Right lobe of liver (tissue), 6 donors: ENCODE data around the gene COL25A1. TPM values are rescaled to one million over a fixed set of nuclear protein-coding genes. Genes with fewer than 3 reads are reported as not detected.
A peak's percentile ranks its signal among the peaks of the same experiment; 100 is the strongest.

Experiments used
- ATAC-seq, 4 donors: fragments of 200-7000 bp; cut with Tn5 transposase; one replicate each; pipeline ENCODE4 v1.9.1; 2020; ENCODE audit warnings: mild to moderate bottlenecking in 4 of 4, moderate library complexity in 4 of 4
- DNase-seq, 3 donors: peaks; one replicate each; pipeline ENCODE4 v3.0.0-alpha.2; 2020
- H3K27ac ChIP-seq, 3 donors: fragments of 200-600 bp; one replicate each; pipeline ENCODE4 v1.8.0; 2022
- H3K27me3 ChIP-seq, 2 donors: fragments of 200-600 bp; one replicate each; pipeline ENCODE4 v1.8.0; 2022
- H3K36me3 ChIP-seq, 4 donors: fragments of 200-600 bp; sonication (generic) in 1 of 4; one replicate each; pipeline versions ENCODE4 v1.5.1 to v1.8.0; 2017 to 2022; ENCODE audit warnings: control low read depth in 1 of 4
- H3K4me1 ChIP-seq, 4 donors: fragments of 200-600 bp; sonication (generic) in 1 of 4; one replicate each; pipeline versions ENCODE4 v1.5.1 to v1.8.0; 2017 to 2022; ENCODE audit warnings: control low read depth in 1 of 4
- H3K4me3 ChIP-seq, 3 donors: fragments of 200-600 bp; one replicate each; pipeline ENCODE4 v1.8.0; 2022
- H3K9me3 ChIP-seq, 4 donors: fragments of 200-600 bp; sonication (generic) in 1 of 4; one replicate each; pipeline versions ENCODE4 v1.5.1 to v1.8.0; 2017 to 2022; ENCODE audit warnings: control low read depth in 1 of 4
- POLR2A ChIP-seq: fragments of 450-650 bp; IDR thresholded peaks from one replicate; pipeline ENCODE4 v1.6.1; 2017; ENCODE audit warnings: antibody characterized with exemption, mild to moderate bottlenecking
- WGBS: methylation state at CpG from one replicate; pipeline ENCODE4 v1.1.6; 2018; ENCODE audit warnings: low coverage, low lambda C conversion rate; ENCODE audit not compliant: insufficient coverage; ENCODE audit errors: missing lambda C conversion rate; 5-methylcytosine and 5-hydroxymethylcytosine counted together
- intact Hi-C, 2 donors: fragments of 100-400 bp; cut with DNase I; formaldehyde crosslinking; loops; one replicate each; pipeline versions ENCODE4 v1.11.2 to v1.14.1; 2022
- total RNA-seq, 6 experiments: library from RNA; depleted of rRNA in 2 of 6; stranded (reverse); fragments of >200 nt in 2 of 6; fragmentation: NEBNext Ultra II Directional in 3 of 6; extraction: Animal tissue kit (Norgen Biotek cat#: 25700) in 3 of 6; gene quantifications; one replicate each; pipeline versions ENCODE4 v1.1.0 to v1.2.4, GENCODE V29; 2016 to 2023
- TF ChIP-seq, protein P1 (sequence below), 4 donors: fragments of 200-600 bp in 3 of 4; fragments of 450-650 bp in 1 of 4; IDR thresholded peaks; one replicate each; pipeline versions ENCODE4 v1.5.1 to v1.8.0; 2016 to 2022; ENCODE audit warnings: antibody characterized with exemption in 4 of 4, mild to moderate bottlenecking in 2 of 4
- donor health status: DM: no; HTN: yes; CAD: no.
- donor health status: DM: no; HTN: no; CAD: no.
- donor health status: DM: no; HTN: no; CAD: no.
- donor health status: DM: no; HTN: yes; CAD: no.
- donor health status: DM: no; HTN: yes; CAD: no.

COL25A1 gene
- total RNA-seq, 6 experiments from 2014 or later, result 0.06 to 4.8 (median 1.3) TPM

DNA sequence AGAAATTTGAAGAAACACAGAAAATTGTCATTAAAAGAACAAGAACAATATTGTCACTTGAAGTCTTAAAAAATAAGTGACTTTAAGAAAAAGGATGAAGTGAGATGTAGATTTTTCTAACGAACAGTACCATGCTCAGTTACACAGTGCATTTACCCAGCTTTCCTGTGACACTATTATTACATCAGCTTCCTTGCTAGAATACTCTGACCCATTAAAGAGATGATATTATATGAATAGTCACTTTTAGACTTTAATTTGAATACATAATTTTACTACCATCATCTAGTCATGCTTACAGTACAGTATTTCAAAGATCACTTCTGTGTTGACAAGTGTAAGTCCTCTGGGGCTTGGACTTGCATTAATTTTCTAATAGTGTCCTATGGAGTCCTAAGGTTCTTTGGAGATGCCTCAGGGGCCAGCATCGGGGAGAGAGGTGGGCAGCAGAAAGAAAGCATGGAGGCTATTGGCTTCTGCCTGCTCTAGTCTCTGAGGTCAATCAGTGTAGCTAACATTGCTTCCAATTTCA is 10.7 kb downstream of the COL25A1 start:
- ATAC-seq (no peak), DNase-seq (no peak)
- intact Hi-C loops, result no loop called here
- WGBS, result 80% methylated on average over 2 of the region's 2 CpGs
- H3K4me3 ChIP-seq, result no peak overlapping the region
- H3K36me3 ChIP-seq, result no peaks in the 10 kb centered on the region
- H3K9me3 ChIP-seq, result no peaks in the 10 kb centered on the region
- TF ChIP-seq, protein P1, sequence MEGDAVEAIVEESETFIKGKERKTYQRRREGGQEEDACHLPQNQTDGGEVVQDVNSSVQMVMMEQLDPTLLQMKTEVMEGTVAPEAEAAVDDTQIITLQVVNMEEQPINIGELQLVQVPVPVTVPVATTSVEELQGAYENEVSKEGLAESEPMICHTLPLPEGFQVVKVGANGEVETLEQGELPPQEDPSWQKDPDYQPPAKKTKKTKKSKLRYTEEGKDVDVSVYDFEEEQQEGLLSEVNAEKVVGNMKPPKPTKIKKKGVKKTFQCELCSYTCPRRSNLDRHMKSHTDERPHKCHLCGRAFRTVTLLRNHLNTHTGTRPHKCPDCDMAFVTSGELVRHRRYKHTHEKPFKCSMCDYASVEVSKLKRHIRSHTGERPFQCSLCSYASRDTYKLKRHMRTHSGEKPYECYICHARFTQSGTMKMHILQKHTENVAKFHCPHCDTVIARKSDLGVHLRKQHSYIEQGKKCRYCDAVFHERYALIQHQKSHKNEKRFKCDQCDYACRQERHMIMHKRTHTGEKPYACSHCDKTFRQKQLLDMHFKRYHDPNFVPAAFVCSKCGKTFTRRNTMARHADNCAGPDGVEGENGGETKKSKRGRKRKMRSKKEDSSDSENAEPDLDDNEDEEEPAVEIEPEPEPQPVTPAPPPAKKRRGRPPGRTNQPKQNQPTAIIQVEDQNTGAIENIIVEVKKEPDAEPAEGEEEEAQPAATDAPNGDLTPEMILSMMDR (IDR thresholded peaks at IDR 0.05), result no peak
- TF ChIP-seq POLR2A, result no peak
- no peak overlapping the region for H3K27ac ChIP-seq
- H3K27me3 ChIP-seq, result no peaks in the 10 kb centered on the region
- no peaks in the 10 kb centered on the region for H3K4me1 ChIP-seq

- no peaks in the 10 kb centered on the region for H3K27me3 ChIP-seq
- 63% methylated on average over 3 of the region's 3 CpGs for WGBS
- no peaks in the 10 kb centered on the region for H3K9me3 ChIP-seq
- no peak for DNase-seq
- H3K36me3 ChIP-seq, result no peaks in the 10 kb centered on the region
- no peak for TF ChIP-seq POLR2A
- TF ChIP-seq, protein P1 (IDR thresholded peaks at IDR 0.05), result no peak
- no peak overlapping the region for H3K27ac ChIP-seq
- no peak for ATAC-seq
- no peak overlapping the region for H3K4me3 ChIP-seq
- no peaks in the 10 kb centered on the region for H3K4me1 ChIP-seq
- intact Hi-C loops, result no loop called here
Measured at GRCh38 chr4:109290918-109291317, 11.5 kb downstream of the COL25A1 start.

- 39% methylated on average over 3 of the region's 3 CpGs for WGBS
- Histone ChIP-seq H3K4me3 (no peak overlapping the region), H3K27me3 (no peaks in the 10 kb centered on the region), H3K9me3 (no peaks in the 10 kb centered on the region), H3K4me1 (no peaks in the 10 kb centered on the region), H3K27ac (no peak overlapping the region), H3K36me3 (no peaks in the 10 kb centered on the region)
- intact Hi-C loops, result no loop called here
- TF ChIP-seq, protein P1 (IDR thresholded peaks at IDR 0.05), result no peak
- no peak for TF ChIP-seq POLR2A
- DNase-seq (no peak), ATAC-seq (peak in 1 of 4 donors; percentile 44)
Measured at GRCh38 chr4:109278594-109279031, 23.8 kb downstream of the COL25A1 start.

DNA sequence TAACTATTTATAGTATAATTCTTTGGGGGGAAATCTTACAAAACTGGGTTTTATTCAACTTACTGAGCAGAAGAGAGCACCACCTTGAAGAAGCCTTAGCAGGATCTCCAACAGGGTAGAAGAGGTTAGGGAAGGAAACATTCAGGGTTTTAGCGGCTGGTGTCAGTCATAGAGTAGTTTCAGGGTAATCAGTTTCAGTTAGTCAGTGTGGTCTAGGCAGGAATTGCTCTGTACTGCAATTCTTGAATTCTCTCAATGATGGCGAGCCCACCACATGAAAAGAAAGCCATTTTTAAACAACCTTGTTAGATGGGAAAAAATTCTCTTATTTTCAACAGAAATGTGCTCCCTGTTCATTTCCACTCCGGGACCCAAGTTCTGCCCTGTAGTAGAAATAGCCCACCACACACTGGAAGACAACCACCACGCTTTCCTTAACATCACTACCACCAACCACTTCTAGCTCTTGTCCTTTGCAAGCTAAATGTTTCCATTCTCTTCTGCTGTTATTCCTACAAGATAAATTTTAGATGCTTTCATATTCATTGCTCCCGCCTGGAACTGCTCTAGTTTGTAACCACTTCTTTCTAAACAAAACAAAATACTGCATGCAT is 25.9 kb downstream of the COL25A1 start:
- intact Hi-C loops, result no loop called here
- Histone ChIP-seq H3K4me1 (no peaks in the 10 kb centered on the region), H3K36me3 (no peaks in the 10 kb centered on the region), H3K27ac (no peak overlapping the region), H3K4me3 (no peak overlapping the region), H3K9me3 (no peaks in the 10 kb centered on the region), H3K27me3 (no peaks in the 10 kb centered on the region)
- TF ChIP-seq, protein P1 (IDR thresholded peaks at IDR 0.05), result no peak
- TF ChIP-seq POLR2A, result no peak
- WGBS, result 76% methylated on average over 5 of the region's 5 CpGs
- ATAC-seq, result no peak
- DNase-seq, result no peak
